ENCODE measurements around the gene TMOD2.

DNA sequence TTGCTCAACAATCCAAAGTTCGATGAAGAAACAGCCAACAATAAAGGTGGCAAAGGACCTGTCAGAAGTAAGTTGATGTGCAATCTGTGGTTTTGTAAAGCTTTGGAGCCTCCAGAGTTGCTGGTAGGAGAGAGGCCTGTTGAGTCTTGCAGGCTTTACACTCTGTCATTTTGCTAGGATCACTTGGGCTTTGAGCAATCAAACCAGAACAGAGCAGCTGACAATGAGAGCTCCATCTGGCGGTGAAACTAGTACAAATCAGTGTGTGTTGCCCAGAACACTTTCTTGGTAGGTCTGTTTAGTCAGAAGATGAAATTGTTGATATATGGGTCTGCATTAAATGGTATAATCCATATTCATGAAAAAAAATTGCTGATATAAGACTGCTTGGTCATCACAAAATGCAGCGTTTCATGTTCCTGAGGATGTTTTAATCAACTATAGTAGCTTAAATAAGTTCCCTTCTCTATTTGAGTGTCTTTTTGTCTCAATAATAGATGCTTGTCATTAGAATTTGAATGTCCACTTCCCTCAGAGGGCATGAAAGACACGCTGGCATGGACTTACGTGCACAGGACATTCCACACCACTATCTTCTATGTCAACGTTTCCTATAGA, 25.7 kb downstream of the TMOD2 start:
- TF ChIP-seq, protein P1, sequence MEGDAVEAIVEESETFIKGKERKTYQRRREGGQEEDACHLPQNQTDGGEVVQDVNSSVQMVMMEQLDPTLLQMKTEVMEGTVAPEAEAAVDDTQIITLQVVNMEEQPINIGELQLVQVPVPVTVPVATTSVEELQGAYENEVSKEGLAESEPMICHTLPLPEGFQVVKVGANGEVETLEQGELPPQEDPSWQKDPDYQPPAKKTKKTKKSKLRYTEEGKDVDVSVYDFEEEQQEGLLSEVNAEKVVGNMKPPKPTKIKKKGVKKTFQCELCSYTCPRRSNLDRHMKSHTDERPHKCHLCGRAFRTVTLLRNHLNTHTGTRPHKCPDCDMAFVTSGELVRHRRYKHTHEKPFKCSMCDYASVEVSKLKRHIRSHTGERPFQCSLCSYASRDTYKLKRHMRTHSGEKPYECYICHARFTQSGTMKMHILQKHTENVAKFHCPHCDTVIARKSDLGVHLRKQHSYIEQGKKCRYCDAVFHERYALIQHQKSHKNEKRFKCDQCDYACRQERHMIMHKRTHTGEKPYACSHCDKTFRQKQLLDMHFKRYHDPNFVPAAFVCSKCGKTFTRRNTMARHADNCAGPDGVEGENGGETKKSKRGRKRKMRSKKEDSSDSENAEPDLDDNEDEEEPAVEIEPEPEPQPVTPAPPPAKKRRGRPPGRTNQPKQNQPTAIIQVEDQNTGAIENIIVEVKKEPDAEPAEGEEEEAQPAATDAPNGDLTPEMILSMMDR (IDR thresholded peaks at IDR 0.05): peak; percentile 44 to 74 (median 66)
- no peak for TF ChIP-seq POLR2A (IDR thresholded peaks at IDR 0.05)

All from thyroid gland (tissue), 4 donors.